GM18873 (cell line): ENCODE measurements around the gene PRXL2A.
"Not testable (repeated sequence)": the region's sequence is repeated elsewhere in the genome, so short reads cannot be mapped to it uniquely, and the experiment has no call there.

Experiments used
- ATAC-seq: cut with Tn5 transposase; IDR thresholded peaks from one replicate; pipeline ENCODE4 v1.9.1; 2021; ENCODE audit warnings: mild to moderate bottlenecking, moderate library complexity, moderate number of reproducible peaks; ENCODE audit not compliant: unreplicated experiment, low FRiP score

Gene PRXL2A, protein sequence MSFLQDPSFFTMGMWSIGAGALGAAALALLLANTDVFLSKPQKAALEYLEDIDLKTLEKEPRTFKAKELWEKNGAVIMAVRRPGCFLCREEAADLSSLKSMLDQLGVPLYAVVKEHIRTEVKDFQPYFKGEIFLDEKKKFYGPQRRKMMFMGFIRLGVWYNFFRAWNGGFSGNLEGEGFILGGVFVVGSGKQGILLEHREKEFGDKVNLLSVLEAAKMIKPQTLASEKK

DNA sequence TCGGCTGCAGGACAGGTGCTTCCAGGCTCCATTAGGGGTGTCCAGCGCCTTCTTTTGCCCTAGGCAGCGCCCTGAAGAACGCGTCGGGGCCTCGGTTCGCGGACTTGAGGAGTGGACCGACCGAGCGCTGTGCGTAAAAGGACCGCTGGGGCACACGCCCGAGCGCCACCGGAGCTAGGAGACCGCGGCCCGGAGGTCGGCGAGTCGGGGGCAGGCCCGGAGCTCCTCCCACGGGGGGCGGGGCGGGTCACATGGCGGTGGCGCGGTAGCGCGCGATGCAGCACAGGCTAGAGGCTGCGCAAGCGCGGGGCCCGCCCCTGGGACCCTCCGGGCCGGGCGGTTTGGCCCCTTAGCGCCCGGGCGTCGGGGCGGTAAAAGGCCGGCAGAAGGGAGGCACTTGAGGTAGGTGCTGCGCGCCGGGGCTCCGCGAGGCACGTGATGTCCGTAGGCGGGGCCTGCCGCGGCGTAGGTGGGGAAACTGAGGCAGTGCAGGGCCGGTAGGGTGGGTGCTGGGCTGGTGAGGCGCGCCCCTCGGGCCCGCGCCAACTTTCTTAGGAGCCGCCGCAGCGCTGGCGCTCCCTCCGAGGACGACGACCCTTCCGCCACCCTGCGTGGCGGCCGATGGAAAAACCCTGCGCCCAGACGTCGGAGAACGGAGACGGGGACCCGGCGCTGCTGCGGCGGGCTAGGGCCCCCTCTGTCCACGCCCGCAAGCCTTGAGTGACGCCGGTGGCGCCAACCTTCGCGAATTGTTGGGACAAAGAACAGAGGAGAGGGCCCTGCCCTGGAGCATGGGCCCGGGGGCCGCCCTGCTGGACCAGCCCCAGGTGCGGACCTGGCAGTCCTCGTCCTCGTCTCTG, at the start of gene PRXL2A:
TSS of gene PRXL2A (plus strand) at position 310 of the 860 bp plus-strand sequence. CDS start 11,917 bp downstream, outside the sequence.
- ATAC-seq, result peak; percentile 74

DNA sequence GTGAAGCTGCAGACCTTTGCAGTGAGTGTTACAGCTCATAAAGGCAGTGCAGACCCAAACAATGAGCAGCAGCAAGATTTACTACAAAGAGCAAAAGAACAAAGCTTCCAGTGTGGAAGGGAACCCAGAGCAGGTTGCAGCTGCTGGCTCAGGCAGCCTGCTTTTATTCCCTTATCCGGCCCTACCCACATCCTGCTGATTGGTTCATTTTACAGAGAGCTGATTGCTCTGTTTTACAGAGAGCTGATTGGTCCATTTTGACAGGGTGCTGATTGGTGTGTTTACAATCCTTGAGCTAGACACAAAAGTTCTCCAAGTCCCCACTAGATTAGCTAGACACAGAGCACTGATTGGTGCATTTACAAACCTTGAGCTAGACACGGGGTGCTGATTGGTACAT, 49.4 kb upstream of the PRXL2A start:
- not testable (repeated sequence) for ATAC-seq

- no peak for ATAC-seq
These were observed 48.7 kb upstream of the PRXL2A start for GRCh38 chr10:80359644-80360043.

GRCh38 chr10:80365510-80365909, 42.8 kb upstream of the PRXL2A start:
- ATAC-seq, result no peak

- ATAC-seq, result no peak
These were observed 36.9 kb upstream of the PRXL2A start for GRCh38 chr10:80371467-80371866.

DNA sequence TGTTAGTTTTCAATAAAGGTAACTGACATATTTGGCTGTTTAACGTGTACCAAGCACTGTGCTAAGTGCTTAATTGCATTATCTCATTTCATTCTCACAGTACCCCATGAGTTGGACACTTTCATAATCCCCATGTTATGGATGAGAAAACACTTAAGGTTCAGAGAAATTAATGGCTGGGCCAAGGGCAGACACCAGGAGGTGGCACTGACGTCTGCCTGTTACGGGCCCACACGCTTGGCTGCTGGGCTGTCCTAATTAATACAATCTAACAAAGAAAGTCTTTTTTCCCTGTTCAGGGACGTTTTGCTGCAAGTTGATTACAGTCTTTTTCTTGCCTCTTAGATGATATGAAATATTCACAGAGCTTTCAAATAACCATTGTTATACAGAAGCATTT, 35.7 kb upstream of the PRXL2A start:
- ATAC-seq, result no peak

DNA sequence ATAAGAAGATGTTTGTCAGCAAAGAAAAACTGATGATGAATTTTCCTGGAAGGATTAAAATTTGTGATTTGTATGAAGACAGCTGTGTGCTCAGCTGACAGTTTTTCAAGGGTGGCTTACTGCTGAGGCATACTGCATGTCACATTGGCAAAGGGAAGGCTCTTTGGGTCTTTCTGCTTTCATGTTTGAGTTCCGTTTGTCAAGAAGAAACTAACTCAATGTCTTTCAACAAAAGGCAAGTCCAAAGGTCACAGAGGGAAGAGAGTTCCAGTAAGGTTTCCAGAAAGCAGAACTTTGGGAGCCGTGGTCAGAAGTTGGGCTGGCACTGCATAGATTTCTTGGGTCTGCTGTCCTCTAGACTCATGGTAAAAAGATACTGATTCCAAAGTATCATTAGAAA, 34.8 kb upstream of the PRXL2A start:
- no peak for ATAC-seq

GRCh38 chr10:80379701-80380100, 28.6 kb upstream of the PRXL2A start:
- no peak for ATAC-seq

GRCh38 chr10:80380185-80380584, 28.2 kb upstream of the PRXL2A start:
- ATAC-seq, result no peak

DNA sequence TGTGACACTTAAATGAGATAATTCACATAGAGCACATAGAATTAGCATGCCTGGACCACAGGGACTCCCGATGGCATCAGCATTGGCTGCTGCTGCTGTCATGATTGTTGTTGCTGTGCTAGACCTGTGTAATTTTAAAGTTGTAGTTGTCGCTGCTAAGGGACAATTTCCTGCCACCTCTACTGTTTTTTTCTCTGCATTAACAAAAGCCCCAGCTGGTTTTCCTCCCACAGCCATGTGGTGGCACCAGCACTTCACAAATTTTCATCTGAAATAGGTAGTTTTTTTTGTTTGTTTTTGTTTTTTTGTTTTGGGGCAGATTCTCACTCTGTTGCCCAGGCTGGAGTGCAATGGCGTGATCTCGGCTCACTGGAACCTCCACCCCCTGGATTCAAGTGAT, 25.4 kb upstream of the PRXL2A start:
- no peak for ATAC-seq

DNA sequence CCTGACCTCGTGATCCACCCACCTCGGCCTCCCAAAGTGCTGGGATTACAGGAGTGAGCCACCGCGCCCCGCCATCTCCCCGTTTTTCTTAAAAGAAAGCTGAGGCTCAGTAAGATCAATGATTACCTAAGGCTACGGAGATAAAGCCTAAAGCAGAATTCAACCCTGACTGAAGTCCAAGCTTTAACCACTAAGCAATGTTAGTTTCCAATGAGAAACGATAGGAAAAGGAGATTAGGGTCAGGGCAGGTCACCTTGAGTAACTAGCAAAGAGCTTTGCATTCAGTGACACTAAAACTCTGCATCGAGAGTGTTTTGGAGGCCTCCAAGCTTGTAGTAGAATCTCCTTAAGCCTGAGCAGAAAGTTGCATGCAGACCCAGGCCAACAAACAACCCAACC, 17.6 kb upstream of the PRXL2A start:
- no peak for ATAC-seq

DNA sequence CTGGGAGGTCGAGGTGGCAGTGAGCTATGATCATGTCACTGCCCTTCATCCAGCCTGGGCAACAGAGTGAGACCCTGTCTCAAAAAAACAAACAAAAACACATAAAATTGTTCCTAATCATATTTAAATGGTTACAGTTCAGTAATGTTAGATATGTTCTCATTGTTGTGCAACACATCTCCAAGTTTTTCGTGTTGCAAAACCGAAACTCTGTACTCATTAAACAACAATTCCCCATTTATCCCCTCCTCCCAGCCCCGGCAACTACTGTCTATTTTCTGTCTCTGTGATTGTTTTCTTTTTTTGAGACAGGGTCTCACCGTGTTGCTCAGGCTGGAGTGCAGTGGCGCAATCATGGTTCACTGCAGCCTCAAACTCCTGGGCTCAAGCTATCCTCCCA, 16.1 kb upstream of the PRXL2A start:
- ATAC-seq, result no peak

- no peak for ATAC-seq
These were observed 13.9 kb upstream of the PRXL2A start for GRCh38 chr10:80394358-80394916.

- no peak for ATAC-seq
These were observed 11.3 kb upstream of the PRXL2A start for GRCh38 chr10:80397014-80397413.

GRCh38 chr10:80400136-80400804, 8.1 kb upstream of the PRXL2A start:
- no peak for ATAC-seq

DNA sequence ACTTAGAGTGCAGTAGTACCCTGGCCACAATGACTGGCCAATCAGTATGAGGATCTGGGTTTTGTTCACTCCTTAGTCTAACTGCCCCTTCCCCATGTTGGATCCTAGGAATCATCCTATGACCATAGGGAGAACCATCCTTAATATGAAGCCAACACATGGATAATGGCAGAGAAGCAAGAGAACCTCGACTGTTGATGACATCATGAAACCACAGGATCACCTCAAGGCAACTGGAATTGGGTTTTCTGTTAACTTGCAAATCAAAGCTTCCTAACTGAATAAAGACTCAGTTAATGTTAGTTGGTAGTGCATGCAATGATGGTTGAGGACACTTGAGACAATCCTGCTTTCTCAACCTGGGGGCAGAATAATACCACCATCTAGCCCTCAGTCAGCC, 3.3 kb upstream of the PRXL2A start:
- no peak for ATAC-seq

- no peak for ATAC-seq
These were observed 2.7 kb upstream of the PRXL2A start for GRCh38 chr10:80405626-80406025.

- no peak for ATAC-seq
These were observed 2.1 kb upstream of the PRXL2A start for GRCh38 chr10:80406204-80406603.

DNA sequence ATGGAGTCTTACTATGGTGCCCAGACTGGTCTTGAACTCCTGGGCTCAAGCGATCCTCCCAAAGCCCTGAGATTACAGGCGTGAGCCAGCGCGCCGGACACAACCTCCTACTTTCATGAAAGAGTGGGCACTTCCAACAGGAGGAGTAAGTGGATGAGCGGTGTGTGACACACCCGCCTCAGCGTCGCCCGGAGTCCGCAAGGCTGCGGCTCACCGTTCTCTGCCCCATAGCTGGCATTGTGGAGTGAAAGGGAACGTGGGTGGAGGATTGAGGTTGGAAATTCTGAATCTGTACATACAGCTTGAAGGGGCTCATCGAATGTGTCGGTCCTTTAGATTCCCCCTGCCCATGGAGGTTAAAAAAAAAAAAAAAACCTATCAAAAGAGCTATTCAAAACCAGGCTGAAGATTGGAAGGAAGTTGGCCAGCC, 524 bp upstream of the PRXL2A start:
- ATAC-seq, result peak; percentile 28

DNA sequence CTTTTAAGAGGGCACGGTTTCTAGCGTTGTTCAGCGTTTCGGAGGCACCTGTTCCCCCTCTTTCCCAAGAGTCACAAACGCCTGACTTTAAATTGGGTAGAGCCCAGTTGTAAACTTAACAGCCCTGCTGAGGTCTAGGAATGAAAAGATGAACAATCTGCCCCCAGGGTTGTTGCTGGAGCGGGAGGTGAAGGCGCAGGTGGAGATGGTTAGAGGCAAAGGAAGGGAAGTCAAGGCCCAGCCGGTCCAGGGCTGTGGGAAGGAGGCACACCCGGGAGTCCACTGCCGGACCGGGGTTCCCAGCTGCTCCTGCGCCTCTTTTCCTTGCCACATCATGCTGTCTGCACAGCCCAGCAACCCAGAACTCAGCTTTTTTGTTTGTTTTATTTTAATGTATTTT, 770 bp downstream of the PRXL2A start:
- no peak for ATAC-seq

GRCh38 chr10:80410122-80410521, 1.8 kb downstream of the PRXL2A start:
- no peak for ATAC-seq
